Epithelial cell of proximal tubule (primary cell): ENCODE results near the gene ABCF1. TPM values are rescaled to one million over a fixed set of nuclear protein-coding genes. Genes with fewer than 3 reads are reported as not detected.

Experiments used
- DNase-seq: peaks from one replicate; pipeline ENCODE4 v3.0.0-alpha.2; 2011; ENCODE audit warnings: low read depth
- H3K4me3 ChIP-seq: 2 replicates; pipeline ENCODE4 v1.5.1; 2011; ENCODE audit warnings: low read depth, mild to moderate bottlenecking, low read length
- CTCF ChIP-seq: conservative IDR thresholded peaks from 2 replicates; pipeline ENCODE4 v1.5.1; 2012; ENCODE audit warnings: low read depth, mild to moderate bottlenecking, low read length
- total RNA-seq: library from RNA; depleted of rRNA; stranded (reverse); fragments of >200 nt; gene quantifications from 2 replicates; pipeline ENCODE4 v1.2.3, GENCODE V29; 2015

ABCF1 gene
- total RNA-seq, 1 donor from 2014 or later, result 49.0 TPM

- TF ChIP-seq CTCF, result no peak
- H3K4me3 ChIP-seq, result no peak overlapping the region
- no peak for DNase-seq
These were observed 8.5 kb upstream of the ABCF1 start for GRCh38 chr6:30562470-30563425.

DNA sequence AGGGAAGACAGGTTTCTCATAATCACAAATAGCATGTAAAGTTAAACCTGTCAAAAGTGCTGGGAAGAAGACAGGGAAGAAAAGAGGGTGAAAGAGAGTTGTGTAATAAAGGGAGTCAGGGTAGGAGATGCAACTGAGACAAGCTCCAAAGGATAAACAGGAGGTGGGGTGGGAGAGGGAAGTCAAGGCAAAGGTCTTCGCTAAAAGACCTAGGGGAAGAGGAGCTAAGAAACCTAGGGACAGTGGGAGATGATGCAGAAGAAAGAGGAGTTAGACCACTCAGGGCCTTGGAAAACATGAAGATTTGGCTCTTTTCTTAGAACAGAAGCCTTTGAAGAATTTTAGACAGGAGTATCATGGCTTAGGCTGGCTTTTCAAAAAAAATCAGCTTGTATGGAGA lies 7.1 kb upstream of the ABCF1 start:
- no peak for TF ChIP-seq CTCF
- no peak for DNase-seq
- H3K4me3 ChIP-seq, result no peak overlapping the region

DNA sequence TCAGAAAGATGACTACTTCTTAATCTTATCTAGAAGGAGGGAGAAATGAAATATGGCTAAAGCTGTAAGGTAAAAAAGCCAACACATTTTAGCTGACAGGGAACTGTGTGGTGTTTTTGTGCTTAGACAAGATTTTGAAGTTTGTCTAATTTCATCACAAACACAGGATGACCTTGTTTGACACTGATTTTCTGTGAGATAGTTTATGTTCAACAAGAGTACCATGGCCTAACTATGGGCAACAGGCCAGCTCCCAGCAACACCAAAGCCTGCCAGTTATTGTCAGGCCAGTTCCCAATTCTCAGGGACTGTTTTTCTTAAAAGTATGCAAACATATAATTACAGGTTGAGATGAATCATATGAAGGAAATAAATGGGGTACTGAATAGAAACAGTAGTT lies 5.5 kb upstream of the ABCF1 start:
- DNase-seq, result no peak
- no peak overlapping the region for H3K4me3 ChIP-seq
- TF ChIP-seq CTCF, result no peak

DNA sequence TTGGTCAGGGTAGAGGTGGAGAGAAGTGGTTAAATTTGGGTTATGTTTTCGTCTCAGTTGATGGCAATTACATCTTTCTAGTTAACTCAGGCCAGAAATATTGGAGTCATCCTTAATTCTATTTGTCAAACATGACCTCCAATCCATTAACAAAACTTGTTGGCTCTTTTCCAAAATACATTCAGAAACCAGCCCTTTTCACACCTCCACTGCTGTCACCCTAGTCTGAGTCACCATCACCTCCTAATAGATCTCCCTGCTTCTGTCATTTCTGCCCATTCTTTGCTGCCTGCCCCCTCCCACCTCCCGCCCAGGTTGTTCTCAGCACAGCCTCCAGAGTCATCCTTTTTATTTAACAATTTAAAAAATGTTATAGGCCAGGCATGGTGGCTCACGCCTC lies 3.0 kb upstream of the ABCF1 start:
- no peak overlapping the region for H3K4me3 ChIP-seq
- DNase-seq, result no peak
- no peak for TF ChIP-seq CTCF

DNA sequence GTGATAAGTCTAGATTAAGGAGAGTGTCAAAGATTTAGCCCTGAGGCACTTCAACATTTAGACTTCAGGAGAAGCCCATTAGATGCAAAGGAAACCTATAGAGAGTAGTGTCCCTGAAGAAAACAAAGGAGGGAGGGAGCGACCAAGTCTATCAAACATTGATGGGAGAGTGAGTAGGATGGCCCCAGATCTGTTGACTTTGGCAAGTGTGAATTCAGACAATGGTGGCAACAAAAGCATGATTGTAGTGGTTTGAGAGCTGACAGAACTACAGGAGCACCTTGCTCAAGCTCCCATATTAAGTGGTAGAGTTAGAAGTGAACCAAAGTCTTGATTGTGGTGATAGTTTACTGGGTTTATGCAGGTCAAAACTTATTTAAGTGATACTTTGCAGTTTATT lies 979 bp upstream of the ABCF1 start:
- peak overlapping the region; percentile 81 for H3K4me3 ChIP-seq
- TF ChIP-seq CTCF, result no peak
- no peak for DNase-seq

- no peak for DNase-seq
- no peak for TF ChIP-seq CTCF
- peak overlapping the region; percentile 81 for H3K4me3 ChIP-seq
These were observed 535 bp upstream of the ABCF1 start for GRCh38 chr6:30570740-30571074.

GRCh38 chr6:30571762-30572082 lies 480 bp downstream of the ABCF1 start:
- TF ChIP-seq CTCF, result no peak
- H3K4me3 ChIP-seq, result peak overlapping the region; percentile 81
- DNase-seq, result no peak
